KOPT-K1 (cell line): ENCODE results near the gene MIEF2.
"Not testable (repeated sequence)": the region's sequence is repeated elsewhere in the genome, so short reads cannot be mapped to it uniquely, and the experiment has no call there.

Source experiments
- H3K27ac ChIP-seq: fragments of 200-600 bp; sonication (generic); 2 replicates; pipeline ENCODE4 v1.5.1; 2016; ENCODE audit warnings: antibody characterized with exemption, mild to moderate bottlenecking, low read depth, low read length; ENCODE audit not compliant: poor library complexity, severe bottlenecking
- H3K36me3 ChIP-seq: fragments of 200-600 bp; sonication (generic); 2 replicates; pipeline ENCODE4 v1.5.1; 2017; ENCODE audit warnings: antibody characterized with exemption, mild to moderate bottlenecking, low read length, moderate library complexity; ENCODE audit not compliant: insufficient read depth
- H3K9me3 ChIP-seq: fragments of 200-600 bp; sonication (generic); 2 replicates; pipeline ENCODE4 v1.5.1; 2017; ENCODE audit warnings: antibody characterized with exemption, low read length, mild to moderate bottlenecking; ENCODE audit not compliant: insufficient read depth, poor library complexity, severe bottlenecking

MIEF2 gene, protein sequence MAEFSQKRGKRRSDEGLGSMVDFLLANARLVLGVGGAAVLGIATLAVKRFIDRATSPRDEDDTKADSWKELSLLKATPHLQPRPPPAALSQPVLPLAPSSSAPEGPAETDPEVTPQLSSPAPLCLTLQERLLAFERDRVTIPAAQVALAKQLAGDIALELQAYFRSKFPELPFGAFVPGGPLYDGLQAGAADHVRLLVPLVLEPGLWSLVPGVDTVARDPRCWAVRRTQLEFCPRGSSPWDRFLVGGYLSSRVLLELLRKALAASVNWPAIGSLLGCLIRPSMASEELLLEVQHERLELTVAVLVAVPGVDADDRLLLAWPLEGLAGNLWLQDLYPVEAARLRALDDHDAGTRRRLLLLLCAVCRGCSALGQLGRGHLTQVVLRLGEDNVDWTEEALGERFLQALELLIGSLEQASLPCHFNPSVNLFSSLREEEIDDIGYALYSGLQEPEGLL

DNA sequence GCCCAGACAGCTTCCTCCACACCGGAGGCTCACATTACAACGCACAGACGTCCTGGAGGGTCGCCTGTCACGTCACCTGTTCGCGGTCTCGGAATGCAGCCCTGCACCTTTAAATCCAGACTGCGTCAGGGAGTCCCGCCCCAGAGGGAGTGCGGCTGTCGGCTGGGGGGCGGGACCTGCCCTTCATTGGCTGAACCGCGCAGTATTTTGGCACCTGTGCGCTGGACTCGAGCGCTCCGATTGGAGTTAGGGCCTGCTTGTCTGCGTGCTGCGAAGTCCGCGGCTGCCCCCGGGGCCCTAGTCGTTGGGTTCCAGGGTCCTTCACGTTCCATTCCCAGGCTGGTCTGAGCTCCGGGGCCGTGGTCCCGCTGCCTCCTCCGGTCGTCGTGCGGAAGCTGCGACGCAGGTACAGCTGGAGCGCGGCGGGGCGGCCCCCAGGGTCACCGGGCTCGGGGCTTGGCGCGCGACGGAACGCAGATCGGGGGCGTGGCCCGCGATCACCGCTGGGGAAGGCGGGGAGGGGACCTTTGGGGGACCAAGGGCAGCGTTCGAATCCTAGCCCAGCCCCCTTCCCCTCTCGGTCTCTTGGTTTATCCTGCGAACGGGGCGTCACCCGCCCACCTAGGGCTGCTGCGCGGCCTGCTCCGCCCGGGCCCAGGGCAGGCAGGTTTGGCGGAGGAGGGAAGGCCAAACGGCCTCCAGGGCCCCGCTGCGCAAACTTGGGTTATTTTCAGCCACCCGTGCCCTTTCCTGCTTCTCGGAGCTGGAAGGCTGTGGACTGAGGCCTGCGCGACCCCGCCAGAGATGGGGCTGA, at the start of gene MIEF2:
Gene MIEF2, plus strand, starts transcription at position 331 of the 814 bp plus-strand sequence. CDS start 2,059 bp downstream, outside the sequence.
- Histone ChIP-seq H3K36me3 (peaks cover 32% of the 10 kb centered on the region), H3K9me3 (no peaks in the 10 kb centered on the region), H3K27ac (peak within 1 kb of the TSS; percentile 71)

DNA sequence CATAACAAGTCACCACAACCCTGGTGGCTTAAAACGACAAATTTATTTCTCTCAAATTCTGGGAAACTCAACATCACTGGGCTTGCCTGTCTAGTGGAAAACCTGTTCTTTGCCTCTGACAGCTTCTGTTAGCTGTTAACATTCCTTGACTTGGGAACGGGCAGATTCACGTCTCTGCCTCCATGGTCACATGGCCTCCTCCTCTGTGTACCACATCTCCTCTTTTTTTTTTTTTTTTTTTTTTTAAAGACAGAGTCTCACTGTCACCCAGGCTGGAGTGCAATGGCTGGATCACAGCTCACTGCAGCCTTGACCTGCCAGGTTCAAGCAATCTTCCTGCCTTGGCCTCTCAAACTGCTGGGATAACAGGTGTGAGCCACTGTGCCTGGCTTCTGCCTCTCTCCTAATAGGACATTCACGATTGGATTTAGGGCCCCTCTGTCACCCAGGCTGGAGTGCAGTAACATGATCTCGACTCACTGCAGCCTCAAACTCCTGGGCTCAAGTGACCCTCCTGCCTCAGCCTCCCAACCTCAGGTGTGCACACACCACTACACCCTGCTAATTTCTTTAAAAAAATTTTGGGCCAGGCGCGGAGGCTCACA, 46.7 kb upstream of the MIEF2 start:
- Histone ChIP-seq H3K36me3 (peaks cover 24% of the 10 kb centered on the region), H3K27ac (no peak overlapping the region), H3K9me3 (no peaks in the 10 kb centered on the region)

DNA sequence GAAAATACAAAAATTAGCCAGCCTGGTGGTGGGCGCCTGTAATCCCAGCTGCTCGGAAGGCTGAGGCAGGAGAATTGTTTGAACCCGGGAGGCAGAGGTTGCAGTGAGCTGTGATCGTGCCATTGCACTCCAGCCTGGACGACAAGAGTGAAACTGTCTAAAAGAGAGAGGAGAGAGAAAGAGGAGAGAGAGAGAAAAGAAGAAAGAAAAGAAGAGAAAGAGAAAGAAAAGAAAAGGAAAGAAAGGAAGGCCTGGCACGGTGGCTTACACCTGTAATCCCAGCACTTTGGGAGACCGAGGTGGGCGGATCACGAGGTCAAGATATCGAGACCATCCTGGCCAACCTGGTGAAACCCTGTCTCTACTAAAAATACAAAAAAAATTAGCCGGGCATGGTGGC, 43.6 kb upstream of the MIEF2 start:
- not testable (repeated sequence) for H3K27ac ChIP-seq, H3K36me3 ChIP-seq, H3K9me3 ChIP-seq

DNA sequence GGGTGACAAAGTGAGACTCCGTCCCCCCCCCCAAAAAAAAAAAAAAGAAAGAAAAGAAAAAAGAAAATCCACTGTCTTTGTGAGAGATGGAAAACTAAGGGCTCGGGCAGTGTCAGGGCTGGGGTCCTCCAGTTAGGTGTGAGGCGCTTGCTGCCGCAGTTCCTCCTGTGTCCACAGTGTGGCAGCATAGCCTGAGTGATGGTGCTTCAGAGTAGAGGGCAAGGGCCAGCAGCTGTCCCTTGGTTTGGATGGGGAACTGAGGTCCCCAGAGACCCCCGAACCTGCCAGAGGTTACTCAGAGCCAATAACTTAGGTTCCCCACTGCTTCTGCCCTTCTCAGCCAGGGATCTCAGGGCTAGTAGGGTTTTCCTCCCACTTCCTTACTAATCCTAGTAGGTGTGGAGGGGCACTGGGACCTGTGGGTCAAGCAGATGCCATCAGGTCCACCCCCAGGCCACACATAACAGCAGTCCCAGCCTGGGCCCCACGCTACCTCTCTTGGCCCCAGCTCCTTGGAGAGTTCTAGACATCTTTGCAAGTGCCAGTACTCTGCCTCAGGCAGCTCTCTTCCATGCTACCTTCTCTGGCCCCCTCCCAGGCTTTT, 42.9 kb upstream of the MIEF2 start:
- H3K36me3 ChIP-seq: no peaks in the 10 kb centered on the region
- no peaks in the 10 kb centered on the region for H3K9me3 ChIP-seq
- H3K27ac ChIP-seq: no peak overlapping the region

DNA sequence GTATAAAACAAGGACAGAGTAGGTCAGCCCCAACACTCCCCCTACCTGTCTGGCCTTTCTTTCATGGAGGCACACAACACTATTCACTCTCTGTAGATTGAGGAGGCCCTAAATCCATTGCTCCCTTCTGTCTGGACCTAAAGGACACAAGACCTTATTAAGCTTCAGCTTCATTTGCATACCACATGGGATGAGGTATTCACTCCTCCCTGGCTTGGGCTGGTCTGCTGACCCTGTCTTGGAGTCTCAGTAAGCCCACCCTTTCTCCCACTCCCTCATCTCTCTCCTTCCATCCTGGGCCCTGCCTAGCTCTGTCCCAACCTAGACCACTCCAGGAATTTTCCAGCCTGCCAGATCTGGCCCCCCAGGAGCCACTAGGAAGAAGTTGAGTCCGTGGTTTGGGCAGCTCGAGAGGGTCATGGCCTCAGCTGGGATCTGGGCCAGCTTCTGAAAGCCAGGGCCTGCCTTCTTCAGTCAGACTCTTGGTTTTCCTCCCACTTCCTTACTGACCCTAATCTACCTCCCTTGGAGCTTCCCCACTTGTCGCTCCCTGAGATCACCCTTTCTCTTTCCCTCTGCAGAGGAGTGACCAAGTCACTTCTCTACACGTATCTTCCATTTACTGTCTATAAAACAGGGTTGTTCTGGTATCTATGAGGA, 41.6 kb upstream of the MIEF2 start:
- no peaks in the 10 kb centered on the region for H3K9me3 ChIP-seq
- no peak overlapping the region for H3K27ac ChIP-seq
- H3K36me3 ChIP-seq: no peaks in the 10 kb centered on the region

DNA sequence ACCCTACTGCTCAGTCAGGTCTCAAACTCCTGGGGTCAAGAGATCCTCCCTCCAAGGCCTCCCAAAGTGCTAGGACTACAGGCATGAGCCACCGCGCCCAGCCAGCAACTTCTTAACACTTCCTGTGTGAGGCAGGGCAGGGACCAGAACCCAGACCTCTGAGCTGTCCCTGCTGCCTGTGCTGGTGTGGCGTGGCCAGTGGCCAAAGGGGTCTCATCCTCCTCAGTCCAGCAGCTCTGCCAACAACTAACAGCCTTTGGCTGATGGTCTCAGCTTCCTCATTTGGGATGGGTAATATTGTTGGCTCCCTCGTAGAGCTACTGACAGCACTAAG, 36.4 kb upstream of the MIEF2 start:
- H3K9me3 ChIP-seq: no peaks in the 10 kb centered on the region
- no peak overlapping the region for H3K27ac ChIP-seq
- no peaks in the 10 kb centered on the region for H3K36me3 ChIP-seq

DNA sequence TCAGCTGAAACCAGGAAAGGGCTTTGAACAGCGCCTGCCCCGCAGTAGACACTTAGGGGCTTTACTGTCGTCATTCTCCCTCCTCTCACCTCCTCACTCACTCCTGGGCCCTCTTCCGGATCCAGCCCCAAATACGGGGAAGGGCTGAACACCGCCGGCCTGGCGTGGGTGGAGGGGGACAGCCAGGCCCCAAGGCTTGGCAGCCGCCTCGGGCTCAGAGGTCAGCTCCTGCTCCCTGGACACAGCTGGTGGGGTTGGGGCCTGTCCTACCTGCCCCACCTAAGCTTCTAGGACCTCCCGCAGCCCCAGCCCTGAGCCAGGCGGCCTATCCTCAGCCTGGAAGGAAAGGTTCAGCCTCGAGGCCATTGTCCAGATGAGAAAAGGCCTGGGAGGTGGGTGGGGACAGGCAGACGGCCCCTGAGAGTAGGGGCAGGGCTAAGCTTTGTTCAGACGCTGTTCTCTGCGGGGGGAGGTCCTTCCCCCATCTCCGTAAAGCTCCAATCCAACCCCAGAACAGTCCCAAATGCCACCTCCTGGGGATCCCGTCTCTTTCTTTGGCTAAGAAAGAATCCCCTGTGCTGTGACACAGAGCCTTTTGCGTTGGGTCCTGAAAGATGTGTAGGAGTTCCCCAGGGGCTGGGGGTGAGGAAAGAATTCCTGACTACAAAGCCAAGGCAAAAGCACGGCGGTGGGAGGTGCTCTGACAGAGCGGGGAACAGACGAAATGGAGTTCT, 35.9 kb upstream of the MIEF2 start:
- H3K9me3 ChIP-seq: no peaks in the 10 kb centered on the region
- H3K36me3 ChIP-seq: no peaks in the 10 kb centered on the region
- H3K27ac ChIP-seq: no peak overlapping the region

DNA sequence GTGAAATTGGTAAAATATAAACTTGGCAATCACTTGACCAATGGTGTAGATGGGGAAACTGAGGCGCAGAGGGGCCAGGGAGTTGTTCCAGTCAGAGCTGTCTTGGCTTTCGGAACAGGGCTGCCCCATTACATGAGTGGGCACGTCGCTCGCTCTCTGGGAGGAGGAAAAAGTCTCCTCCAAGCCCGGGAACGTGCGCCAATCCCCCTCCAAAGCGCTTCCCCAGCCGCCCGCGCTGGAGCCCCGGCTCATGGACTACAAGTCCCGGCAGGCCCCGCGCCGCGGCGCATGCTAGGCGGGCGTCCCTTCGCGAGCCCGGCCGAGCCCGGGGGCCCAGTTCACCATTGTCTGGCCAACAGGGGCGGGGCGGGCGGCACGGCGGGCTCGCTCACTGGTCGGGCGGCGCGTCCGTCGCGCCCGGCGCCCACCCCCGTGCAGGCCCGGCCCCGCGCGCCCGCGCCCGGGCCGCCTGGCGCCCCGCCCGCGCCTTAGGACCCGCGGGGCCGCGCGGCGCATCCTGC, 35.3 kb upstream of the MIEF2 start, which contains the start of gene LLGL1:
Gene LLGL1, plus strand, starts transcription at position 515 of the 521 bp plus-strand sequence. CDS start 48 bp downstream, outside the sequence.
- no peaks in the 10 kb centered on the region for H3K9me3 ChIP-seq
- no peaks in the 10 kb centered on the region for H3K36me3 ChIP-seq
- H3K27ac ChIP-seq: peak within 1 kb of the TSS; percentile 51

DNA sequence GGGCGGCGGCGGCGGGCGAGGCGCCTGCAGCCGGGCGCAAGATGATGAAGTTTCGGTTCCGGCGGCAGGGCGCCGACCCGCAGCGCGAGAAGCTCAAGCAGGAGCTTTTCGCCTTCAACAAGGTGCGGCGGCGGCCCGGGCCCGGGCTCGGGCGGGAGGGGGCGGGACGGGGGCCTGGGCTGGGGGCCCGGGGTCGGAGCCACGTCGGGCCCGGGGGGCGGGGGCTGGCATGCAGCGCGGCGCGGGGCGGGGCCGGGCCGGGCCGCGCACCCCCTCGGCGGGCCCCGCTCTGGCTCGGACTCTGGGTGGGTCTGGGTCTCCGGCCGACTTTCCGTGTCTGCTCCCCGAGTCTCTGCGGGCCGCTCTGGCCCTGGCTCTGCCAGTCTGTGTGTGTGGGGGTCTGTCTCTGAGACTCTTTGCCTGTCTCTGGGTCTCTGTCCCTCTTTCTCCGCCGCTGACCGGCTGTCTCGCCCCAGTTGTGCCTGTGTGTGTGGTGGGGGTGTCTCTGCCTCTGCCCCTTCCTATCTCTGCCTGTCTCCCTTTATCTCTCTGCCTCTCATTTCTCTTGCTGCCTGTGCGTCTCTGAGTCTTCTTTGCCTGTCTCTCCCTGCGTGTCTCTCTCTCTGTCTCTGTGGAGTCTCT, 34.7 kb upstream of the MIEF2 start:
- Histone ChIP-seq H3K9me3 (no peaks in the 10 kb centered on the region), H3K36me3 (no peaks in the 10 kb centered on the region)

DNA sequence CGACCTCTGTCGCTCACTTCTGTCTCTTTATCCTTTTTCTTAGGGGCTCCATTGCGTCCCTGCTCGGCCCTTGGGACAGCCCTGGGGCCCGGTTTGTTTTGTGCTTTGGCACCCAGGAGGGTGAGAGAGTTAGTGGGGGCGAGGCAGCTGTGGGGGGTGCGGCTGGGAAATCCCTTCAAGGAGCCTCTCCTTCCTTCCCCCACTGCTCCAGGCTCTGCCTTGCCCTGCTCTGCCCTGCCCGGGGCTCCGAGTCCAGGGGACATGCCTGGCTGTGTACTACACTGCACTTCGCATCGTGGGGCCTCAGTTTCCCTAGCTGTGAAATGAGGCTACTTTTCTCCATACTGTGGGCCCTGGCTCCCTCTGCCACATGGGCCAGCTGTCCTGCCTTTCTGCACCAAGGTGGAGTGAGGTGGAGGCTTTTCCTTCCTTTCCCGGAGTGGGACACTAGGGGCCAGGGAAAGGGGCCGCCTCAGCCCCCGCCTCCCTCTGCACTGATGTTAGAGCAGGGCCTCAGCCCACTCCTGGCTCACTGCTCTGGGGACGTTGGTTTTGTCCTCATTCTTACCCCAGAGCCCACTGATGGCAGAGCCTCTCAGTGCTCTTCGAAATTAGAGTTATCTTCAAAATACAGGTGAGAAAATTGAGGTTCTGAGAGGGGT, 34.0 kb upstream of the MIEF2 start:
- H3K9me3 ChIP-seq: no peaks in the 10 kb centered on the region
- H3K27ac ChIP-seq: peak overlapping the region; percentile 51
- H3K36me3 ChIP-seq: no peaks in the 10 kb centered on the region

More for the DNA sequence above, 34.7 kb upstream of the MIEF2 start:
- peak overlapping the region; percentile 51 for H3K27ac ChIP-seq

DNA sequence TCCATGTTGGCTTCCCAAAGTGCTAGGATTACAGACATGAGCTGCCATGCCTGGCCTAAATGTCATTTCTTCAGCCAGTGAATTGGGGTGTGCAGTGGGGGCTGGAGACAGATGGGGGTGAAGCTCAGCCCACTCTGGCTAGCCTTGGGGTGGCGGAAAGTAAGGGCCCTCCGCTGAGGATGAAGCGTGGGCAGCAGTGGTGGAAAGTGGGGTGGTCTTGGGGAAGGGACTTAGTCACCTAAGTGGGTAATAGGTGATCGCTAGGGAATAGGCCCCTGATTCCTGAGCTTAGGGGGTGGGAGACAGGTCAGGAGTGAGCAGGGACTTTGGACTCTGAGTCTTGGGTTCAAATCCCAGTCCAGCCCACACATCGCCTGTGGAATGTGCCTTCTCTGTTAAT, 32.8 kb upstream of the MIEF2 start:
- Histone ChIP-seq H3K36me3 (no peaks in the 10 kb centered on the region; the same call in 1 of the 2 replicates), H3K9me3 (no peaks in the 10 kb centered on the region), H3K27ac (no peak overlapping the region)

DNA sequence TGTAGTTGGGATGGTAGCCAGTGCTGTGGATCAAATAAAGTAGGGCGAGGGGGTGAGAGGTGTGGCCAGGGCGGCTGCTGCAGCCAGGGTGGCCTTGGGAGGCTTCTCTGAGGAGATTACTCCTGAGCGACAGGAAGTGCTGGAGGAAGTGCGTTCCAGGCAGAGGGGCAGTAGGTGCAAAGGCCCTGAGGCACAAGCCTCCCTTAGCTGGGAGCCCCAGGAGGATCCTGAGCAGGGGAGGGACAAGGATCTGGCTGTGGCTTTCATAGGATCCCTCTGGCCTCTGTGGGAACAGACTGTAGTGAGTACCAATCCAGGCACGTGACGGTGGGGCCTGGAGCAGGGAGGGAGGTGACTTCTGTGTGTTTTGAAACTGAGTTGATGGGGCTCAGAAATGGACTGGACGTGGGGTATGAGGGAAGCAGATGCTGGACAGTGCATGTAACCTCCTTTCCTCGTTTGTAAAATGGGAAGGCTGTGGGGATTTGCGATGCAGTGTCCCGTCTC, 32.2 kb upstream of the MIEF2 start:
- Histone ChIP-seq H3K9me3 (no peaks in the 10 kb centered on the region), H3K27ac (no peak overlapping the region), H3K36me3 (no peaks in the 10 kb centered on the region; the same call in 1 of the 2 replicates)

DNA sequence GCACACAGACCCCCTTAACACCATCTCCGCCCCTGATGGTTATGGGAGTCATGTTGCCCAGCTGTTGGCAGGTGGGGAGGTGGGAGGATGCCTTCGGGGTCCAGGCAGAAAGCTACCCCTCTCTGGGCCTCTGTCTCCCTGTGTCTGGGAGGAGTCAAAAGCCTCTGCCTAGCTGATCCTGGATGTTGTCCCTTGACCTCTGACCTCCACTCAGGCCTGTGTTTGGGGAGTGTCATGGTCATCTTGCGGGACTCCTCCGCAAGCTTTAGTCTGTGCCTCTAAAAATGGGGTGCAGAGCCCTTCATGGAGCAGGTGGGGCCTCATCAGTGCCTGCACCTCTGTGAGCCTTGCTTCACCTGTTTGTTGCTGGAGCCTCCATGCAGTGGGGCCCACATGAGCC, 31.2 kb upstream of the MIEF2 start:
- Histone ChIP-seq H3K9me3 (no peaks in the 10 kb centered on the region), H3K36me3 (peaks cover 10% of the 10 kb centered on the region; the same call in 1 of the 2 replicates), H3K27ac (no peak overlapping the region)
